Stimulated activated CD8-positive, alpha-beta memory T cell treated with anti-CD3 and anti-CD28 coated beads, Interleukin-15, amount 100 ng/mL, for 4 hours (primary cell): ENCODE data around the gene PCMT1.
"Not testable (repeated sequence)": the region's sequence is repeated elsewhere in the genome, so short reads cannot be mapped to it uniquely, and the experiment has no call there.

Source experiments
- DNase-seq, 2 donors: peaks; one replicate each; pipeline ENCODE4 v3.0.0-alpha.2; 2020; ENCODE audit warnings: low read depth in 2 of 2

The PCMT1 gene

DNA sequence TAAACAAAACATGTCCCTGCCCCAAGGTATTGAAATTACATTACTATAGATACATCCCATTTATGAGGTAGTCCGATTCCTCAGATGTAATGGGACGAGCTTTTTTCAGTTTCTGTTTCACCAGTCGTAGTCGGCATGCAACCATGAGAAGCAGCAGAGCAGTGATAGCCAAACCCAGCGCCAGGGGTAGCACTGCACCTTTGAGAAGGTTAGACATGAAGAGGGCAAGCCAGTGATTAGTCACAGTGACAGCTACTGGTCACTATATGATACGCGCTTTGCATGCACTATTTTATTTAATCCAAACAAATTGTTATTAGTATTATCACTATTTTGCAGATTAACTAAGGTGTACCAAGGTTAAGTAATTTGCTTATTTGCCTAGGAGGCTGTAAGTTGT, 71.0 kb downstream of the PCMT1 start:
- no peak for DNase-seq

DNA sequence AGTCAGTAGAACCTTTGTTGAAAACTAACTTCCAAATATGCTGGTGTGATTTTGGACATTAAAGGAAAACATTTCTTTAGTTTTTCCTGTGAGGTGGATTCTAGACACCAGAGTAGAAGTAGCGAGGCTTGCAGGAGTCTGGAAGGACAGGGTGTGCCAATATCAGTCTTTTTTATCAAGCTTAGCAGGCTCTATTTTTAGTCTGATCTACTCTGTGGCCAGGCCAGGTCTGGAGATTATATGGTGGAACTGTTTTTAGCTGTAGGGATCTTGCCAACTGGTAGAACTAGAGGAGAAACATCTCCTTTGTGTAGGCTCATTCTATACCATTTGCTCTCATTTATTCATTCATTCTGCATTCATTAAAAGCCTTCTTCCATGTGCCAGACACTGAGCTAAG, 72.0 kb downstream of the PCMT1 start:
- no peak for DNase-seq

DNA sequence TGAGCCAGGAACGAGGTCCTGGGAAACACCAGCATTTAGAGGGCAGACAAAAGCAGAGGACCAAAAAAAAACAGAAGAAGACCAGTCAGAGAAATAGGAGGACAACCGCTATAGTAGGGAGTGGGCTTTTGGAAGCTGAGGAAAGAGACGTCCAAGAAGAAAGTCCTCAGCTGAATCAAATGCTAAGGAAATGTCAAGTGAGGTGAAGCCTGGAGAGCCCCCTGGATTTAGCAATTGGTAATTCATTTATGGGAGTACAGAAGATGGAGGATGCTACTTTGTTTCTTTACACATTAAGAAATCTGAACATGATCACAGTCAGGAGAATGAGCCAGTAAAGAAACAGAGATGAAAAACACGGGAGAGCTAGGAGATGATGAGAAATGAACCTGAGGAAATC, 73.5 kb downstream of the PCMT1 start:
- DNase-seq = no peak

DNA sequence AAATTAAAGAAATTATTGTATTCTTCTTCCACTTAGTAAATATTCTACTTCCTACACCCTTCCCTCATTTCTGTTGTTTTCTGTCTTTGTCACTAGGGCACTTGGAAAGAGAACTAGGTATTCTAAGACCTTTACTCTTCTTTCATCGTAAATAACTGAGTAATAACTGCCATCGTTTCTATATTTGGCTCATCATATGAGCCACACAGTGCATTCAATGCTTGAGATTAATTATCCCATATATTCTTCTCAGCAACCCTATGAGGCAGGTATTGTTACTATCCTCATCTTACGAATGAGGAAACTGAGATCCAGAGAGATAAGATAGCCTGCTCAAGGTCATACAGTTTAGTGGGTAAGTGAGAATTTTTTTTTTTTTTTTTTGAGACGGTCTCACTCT, 75.8 kb downstream of the PCMT1 start:
- no peak for DNase-seq

DNA sequence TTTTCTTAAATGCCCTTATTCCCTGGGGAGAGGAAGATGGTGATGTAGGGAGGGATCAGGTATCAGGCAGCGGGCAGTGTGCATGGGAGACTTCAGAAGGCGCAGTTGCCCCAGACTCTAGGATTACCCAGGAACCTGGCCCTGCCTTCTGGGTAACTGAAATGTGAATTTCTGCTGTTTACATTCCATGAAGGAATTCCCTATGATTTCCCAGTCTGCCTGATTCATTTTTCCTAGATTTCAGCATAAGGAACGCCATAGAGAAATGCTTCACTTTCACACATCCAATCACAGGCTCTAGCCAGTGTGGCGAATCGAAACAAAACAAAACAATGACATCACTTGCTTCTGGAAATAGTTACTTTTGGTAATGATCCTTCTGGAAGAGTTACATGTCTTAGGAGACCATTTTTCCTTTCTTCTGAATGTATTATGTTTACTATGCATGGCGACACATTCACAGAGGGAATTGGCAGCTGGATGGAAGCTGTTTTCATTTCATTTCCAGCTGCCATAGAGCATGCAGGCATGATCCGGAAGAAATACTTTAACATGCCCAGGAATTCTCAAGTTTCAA, 81.3 kb downstream of the PCMT1 start:
- no peak for DNase-seq

DNA sequence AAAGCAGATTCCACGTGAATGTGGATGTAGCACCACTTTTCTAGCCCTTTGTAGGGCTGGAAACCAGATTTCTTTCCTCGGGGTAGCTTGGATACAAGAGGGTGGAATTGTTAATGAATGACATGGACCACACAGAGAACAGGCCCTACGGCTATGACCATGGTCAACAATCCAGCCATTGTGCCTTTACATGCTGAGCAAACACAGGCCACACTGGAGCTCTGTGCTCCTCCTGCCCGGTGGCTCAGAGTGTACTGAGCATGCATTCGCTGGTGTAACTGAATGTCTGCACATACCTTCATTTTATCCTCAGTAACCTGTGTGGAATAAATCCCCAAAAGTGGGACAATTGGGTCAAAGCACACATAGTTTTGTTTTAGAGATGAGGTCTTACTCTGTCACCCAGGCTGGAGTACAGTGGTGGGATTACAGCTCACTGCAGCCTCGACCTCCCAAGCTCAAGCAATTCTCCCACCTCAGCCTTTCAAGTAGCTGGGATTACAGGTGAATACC, 81.8 kb downstream of the PCMT1 start:
- no peak for DNase-seq

DNA sequence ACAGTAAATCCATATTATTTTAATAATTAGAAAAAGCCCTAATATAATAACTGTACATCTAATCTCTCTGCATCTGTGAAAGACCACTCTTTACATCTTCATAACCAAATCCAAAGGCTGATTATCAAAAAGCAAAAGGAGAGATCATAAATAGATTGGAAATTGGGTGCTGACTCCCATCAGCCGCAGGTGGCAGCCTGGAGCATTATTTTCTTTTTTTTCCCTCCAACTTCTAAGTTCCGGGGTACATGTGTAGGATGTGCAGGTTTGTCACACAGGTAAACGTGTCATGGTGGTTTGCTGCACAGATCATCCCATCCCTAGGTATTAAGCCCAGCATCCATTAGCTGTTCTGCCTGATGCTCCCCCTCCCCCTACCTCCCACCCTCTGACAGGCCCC, 84.1 kb downstream of the PCMT1 start:
- no peak for DNase-seq

DNA sequence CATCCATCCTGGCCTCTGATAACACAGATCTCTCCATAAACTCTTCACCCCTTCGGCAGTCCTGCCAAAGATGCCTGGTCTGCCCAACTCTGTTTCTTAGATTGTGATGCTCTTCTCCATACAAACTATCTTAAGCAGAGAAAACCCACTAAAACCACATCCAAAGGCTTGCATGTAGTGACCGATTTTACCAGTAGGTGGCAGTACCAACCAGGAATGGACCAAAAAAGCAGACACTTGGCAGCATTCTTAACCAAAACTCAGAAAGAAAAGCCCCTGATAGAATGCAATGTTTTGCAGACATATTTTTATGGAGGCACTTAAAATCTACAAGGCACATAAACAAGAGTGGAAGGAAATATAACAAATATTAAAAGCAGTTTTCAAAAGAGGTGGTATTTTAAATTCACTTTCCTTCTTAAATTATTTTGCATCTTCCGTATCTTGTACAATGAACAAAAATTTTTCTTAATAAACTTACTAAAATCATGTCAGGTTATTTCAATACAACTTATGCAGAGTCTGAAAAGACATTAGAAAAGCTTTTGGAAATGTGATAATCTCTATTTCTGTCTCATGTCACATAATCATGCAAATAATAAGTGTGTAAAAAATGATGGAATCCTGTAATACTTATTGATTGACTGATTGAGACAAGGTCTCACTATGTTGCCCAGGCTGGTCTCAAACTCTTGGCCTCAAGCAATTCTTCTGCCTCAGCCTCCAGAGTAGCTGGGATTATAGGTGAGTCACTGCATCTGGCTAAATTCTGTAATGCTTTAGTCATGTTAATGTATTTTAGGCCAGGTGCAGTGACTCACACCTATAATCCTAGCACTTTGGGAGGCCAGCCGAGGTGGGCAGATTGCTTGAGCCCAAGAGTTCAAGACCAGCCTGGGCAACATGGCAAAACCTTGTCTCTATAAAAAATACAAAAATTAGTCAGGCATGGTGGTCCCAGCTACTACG, 85.3 kb downstream of the PCMT1 start:
- DNase-seq = peak in 1 of 2 donors; percentile 40

DNA sequence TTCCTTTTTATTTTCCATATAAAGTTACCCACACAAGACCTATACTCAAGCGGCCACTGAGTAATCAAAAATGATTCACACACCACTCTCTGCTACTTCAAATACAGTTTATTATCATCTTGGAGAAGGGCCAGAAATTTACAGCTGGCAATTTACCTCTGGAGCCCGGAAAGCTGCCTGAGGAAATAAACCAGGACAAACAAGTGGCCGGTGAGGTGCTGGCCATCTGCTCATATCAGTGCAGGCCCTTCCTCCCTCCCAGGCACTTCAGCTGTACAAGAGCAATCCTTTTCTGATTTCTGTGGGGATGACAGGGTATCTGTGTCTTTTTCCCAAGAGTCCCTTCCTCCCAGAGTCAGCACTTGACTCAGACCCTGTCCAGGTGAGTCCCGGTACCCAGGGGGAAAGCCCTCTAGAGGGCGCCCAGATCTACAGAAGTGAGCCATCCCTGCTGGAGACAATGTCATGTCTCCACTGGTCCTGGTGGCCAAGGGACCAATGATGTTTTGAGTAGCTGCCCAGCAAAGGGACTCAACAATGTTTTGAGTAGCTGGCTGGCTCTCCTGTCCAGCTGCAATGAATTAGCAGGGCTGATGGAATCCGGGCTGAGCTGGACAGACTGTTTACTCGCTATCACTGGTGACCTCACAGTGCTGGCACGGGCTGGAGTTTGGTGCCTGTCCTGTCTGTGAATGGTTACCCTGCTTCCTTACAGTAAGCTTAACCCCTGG, 91.0 kb downstream of the PCMT1 start:
- DNase-seq = no peak

DNA sequence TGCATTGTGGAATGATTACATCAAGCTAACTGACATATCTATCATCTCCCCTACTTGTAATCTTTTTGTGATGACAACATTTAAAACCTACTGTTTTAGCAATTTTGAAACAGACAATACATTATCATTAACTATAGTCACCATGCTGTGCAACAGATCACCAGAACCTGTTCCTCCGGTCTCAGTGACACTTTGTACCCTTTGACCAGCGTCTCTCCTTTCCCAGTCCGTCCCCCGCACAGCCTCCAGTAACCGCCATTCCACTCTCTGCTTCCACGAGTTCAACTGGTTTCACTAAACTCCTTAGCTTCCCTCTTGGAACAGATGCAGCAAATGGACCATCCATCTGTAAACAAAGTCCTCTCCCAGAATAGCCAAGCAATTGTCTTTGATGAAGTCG, 92.8 kb downstream of the PCMT1 start:
- no peak for DNase-seq

DNA sequence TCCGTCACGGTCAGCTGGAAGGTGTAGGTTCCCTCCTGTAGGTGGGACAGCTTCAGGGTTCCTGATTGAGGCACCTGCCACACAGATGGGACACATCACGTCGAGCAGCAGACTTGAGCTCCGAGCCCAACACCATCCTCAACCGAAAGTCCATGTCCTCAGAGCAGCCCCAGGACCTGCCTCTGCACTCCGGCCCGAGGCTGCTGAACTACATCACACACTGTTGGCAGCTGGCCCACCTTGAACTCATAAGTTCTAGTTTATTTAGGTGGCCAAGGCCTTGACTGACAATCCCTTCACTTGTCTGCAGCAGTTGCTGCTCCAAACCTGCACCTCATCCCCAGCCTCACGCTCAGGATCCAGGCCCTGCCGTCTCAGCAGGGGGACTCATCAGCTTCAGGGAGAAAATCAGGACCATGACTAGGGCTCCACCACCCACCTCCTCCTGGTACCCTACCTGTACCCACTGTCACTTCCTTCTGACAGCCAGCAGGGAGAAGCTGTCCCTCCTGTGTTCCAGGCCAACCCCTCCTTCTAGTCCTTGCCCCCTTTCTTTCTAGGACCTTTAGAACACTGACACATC, 93.6 kb downstream of the PCMT1 start:
- DNase-seq = no peak

DNA sequence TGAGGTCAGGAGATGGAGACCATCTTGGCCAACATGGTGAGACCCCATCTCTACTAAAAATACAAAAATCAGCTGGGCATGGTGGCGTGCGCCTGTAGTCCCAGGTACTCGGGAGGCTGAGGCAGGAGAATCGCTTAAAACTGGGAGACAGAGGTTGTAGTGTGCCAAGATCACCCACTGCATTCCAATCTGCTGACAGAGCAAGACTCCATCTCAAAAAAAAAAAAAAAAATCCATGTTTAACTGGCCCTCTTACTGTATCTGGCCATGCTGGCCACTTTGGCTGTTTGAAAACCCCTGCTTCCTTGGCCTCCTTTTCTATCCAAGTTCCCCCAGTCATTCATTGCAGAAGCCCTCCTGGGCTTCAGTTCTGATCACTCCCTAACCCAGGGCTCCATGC, 94.5 kb downstream of the PCMT1 start:
- not testable (repeated sequence) for DNase-seq

DNA sequence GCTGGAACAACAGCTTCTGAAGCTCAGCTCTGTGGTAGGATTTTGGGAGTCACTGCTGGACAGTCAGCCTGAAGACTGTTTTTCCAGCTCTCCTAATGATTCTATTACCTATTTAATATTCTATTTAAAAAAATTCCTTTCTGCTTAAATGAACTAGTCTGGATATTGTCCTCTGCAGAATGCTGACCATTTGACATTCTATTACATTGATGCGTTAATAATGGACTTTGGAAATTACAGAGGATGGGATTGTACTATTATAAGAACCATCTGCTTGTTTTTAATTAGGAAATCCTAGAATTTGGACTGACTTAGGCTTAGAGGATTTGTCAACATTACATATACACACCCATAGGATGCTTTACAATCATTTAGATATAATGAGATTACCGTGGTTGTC, 94.9 kb downstream of the PCMT1 start:
- no peak for DNase-seq

DNA sequence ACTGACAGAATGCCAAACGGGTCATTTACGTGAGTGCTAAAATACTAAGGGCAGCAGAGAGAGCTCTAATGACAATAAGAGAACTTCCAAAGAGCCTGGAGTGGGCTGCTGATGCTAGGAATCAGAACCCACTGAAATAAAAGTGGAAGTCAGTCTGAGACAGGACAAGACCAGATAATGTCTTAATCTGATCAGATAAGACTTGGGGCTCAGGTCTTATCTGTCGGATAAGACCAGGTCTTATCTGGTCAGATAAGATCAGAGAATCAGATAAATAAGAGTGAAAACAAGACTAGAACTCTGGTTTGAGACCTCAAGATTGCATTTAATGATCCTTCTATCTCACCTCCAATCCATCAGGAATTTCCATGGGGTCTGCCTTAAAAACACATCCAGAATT, 96.0 kb downstream of the PCMT1 start:
- no peak for DNase-seq

DNA sequence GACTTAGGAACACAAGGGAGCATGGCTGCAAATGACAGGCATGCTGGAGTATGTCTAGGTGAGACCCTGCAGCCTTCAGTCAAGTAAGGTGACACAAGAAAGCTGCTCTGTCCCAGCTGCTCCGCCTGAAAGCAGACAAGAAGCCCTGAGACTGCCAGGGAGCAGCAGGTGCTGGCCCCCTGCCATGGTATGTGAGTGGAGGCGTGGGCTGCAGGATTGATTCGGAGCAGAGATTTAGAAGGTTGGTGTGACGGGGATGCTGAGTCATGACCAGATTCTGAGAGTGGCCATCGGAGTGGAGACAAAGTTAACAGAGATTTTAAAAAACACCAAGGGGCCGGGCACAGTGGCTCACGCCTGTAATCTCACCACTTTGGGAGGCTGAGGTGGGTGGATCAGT, 96.8 kb downstream of the PCMT1 start:
- no peak for DNase-seq

DNA sequence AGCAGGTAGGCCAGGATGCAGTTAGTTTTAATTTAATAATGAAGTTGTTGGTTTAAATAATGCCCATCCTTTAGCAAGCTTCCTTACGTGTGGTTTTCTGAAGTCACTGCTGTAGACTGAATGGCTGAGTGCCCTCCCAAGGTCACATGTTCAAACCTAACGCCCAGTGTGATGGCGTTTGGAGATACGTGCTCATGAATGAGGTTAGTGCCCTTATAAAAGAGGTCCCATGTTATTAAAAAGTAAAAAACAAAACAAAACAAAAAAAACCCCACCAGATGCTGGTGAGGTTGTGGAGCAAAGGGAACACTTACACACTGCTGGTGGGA, 98.4 kb downstream of the PCMT1 start:
- no peak for DNase-seq

DNA sequence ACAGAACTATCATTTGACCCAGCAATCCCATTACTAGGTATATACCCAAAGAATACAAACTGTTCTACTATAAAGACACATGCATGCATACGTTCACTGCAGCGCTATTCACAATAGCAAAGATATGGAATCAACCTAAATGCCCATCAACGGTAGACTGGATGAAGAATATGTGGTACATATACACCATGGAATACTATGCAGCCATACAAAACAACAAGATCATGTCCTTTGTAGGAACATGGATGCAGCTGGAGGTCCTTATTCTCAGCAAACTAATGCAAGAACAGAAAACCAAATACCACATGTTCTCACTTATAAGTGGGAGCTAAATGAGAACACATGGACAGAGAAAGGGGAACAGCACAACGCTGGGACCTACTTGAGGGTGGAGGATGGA, 98.8 kb downstream of the PCMT1 start:
- not testable (repeated sequence) for DNase-seq

DNA sequence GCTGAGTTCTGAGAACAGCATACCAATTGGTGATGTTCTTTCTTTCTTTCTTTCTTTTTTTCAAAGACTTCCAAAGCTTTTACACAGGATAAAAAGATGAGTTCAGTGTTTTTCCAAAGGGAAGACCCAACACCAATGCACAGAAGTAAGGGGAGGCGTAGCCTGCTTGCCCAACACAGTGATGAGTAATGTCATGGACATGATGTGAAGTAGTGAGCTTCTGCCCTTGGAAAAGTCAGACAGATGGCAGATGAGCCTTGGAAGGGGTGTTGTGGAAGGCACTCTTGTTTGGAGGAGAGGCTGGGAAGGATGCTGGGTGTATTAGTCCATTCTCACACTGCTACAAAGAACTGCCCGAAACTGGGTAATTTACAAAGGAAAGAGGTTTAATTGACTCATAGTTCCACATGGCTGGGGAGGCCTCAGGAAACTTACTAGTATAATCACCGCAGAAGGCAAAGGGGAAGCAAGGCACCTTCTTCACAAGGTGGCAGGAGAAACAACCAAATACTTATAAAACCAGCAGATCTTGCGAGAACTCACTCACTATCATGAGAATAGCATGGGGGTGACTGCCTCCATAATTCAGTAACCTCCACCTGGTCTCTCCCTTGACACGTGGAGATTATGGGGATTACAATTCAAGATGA, 102.0 kb downstream of the PCMT1 start:
- DNase-seq = no peak

DNA sequence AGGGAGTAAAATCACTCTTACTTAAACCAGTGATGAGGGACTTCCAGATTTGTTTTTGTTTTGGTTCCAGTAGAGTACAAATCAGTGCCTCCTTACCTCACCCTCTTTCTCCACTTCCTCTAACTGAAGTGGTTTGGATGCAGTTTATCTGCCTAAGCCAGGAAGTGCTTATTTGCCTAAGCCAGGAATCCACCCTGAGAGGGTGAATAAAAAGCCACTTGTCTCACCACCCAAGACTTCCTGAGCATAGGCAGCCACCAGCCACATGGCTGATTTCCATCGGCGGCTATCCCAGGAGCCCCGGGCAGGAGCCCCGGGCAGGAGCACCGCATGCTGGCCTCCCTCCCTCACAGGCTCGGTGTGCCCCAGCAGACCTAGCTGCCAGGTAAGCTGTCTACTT, 102.6 kb downstream of the PCMT1 start:
- DNase-seq = no peak

DNA sequence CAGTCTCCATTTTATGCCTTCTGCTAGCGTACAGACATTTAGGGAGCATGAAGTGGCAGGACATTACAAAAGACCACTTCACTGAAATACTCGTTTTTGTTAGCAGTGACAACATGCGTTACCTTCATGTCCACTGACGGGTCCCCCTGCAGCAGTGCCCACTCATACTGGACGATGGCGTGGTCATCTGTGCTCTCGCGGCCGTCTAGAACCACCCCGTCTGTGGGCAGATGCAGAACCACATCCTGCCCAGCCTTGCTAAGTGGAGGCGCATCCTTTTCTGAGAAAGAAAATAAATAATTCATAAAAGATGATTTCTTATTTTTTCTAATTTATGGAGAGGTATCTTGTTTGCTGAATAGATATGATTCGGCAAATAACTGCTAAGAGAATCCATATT, 103.3 kb downstream of the PCMT1 start:
- no peak for DNase-seq

DNA sequence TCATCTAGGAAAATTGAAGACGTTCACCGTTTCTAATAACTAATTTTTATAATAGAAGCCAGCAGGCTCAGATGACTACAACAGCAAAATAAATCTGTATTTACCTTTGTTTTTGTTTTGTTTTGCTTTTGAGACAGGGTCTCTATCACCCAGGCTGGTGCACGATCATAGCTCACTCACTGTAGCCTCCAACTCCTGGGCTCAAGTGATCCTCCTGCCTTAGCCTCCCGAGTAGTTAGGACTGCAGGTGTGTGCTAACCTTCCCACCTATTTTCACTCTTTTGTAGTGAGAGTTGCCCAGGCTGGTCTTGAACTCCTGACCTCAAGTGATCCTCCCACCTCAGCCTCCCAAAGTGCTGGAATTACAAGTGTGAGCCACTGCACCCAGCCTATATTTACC, 104.5 kb downstream of the PCMT1 start:
- DNase-seq = not testable (repeated sequence)

DNA sequence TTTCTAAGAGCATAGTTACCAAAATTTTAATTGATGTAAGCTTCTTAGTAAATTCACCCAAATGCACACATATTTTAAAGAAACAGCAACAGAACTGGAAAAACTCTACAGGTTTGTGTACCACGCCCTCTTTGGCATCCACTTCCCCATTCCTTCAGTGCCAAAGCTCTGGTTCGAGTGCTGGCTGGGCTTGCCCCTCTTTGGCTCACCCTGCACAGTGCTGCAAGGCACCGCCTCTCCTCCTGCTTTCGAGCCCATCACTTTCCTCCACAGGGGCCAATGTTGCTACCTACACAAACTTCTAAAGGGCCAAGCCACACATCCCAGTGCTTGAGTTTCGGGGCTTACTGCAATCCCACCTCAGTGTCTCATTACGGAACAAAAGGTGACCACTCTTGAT, 105.0 kb downstream of the PCMT1 start:
- no peak for DNase-seq
